ENCODE results near the gene GOPC. TPM values are rescaled to one million over a fixed set of nuclear protein-coding genes. Genes with fewer than 3 reads are reported as not detected.

Gene GOPC
- total RNA-seq, 1 experiment from 2014 or later: 44.2 TPM

GRCh38 chr6:117597755-117598154 is 4.6 kb downstream of the GOPC start:
- DNase-seq (ENCODE audit: low read depth): no peak

GRCh38 chr6:117595099-117595923 is 7.0 kb downstream of the GOPC start:
- no peak for DNase-seq (ENCODE audit: low read depth)

- no peak for DNase-seq (ENCODE audit: low read depth)
Observed at GRCh38 chr6:117592983-117593759, 9.1 kb downstream of the GOPC start.

- DNase-seq (ENCODE audit: low read depth): no peak
Observed at GRCh38 chr6:117591405-117591804, 10.9 kb downstream of the GOPC start.

- DNase-seq (ENCODE audit: low read depth): no peak
Observed at GRCh38 chr6:117590447-117590846, 11.9 kb downstream of the GOPC start.

- DNase-seq (ENCODE audit: low read depth): no peak
Observed at GRCh38 chr6:117585647-117586046, 16.7 kb downstream of the GOPC start.

- DNase-seq (ENCODE audit: low read depth): no peak
Observed at GRCh38 chr6:117574198-117574597, 28.1 kb downstream of the GOPC start.

GRCh38 chr6:117573006-117573680 is 29.2 kb downstream of the GOPC start:
- no peak for DNase-seq (ENCODE audit: low read depth)

- no peak for DNase-seq (ENCODE audit: low read depth)
Observed at GRCh38 chr6:117568831-117569410, 33.4 kb downstream of the GOPC start.

GRCh38 chr6:117568247-117568646 is 34.1 kb downstream of the GOPC start:
- no peak for DNase-seq (ENCODE audit: low read depth)

- no peak for DNase-seq (ENCODE audit: low read depth)
Observed at GRCh38 chr6:117564681-117565080, 37.6 kb downstream of the GOPC start.

GRCh38 chr6:117561128-117561527 is 41.2 kb downstream of the GOPC start:
- no peak for DNase-seq (ENCODE audit: low read depth)

GRCh38 chr6:117559299-117559698 is 43.0 kb downstream of the GOPC start:
- peak; percentile 18 for DNase-seq (ENCODE audit: low read depth)

- DNase-seq (ENCODE audit: low read depth): no peak
Observed at GRCh38 chr6:117558818-117559217, 43.5 kb downstream of the GOPC start.

GRCh38 chr6:117557951-117558350 is 44.4 kb downstream of the GOPC start:
- no peak for DNase-seq (ENCODE audit: low read depth)

- DNase-seq (ENCODE audit: low read depth): peak; percentile 42
Observed at GRCh38 chr6:117555882-117556498, 46.3 kb downstream of the GOPC start.

- peak; percentile 28 for DNase-seq (ENCODE audit: low read depth)
Observed at GRCh38 chr6:117555262-117555849, 47.0 kb downstream of the GOPC start.

GRCh38 chr6:117553142-117553541 is 49.2 kb downstream of the GOPC start:
- no peak for DNase-seq (ENCODE audit: low read depth)

GRCh38 chr6:117552618-117553017 is 49.7 kb downstream of the GOPC start:
- DNase-seq (ENCODE audit: low read depth): no peak

GRCh38 chr6:117550618-117551242 is 51.6 kb downstream of the GOPC start:
- DNase-seq (ENCODE audit: low read depth): no peak

Measured in LHCN-M2 (cell line).